Caco-2 (cell line): Measurements from ENCODE around the gene TOMM40. TPM values are rescaled to one million over a fixed set of nuclear protein-coding genes. Genes with fewer than 3 reads are reported as not detected.
A peak's percentile ranks its signal among the peaks of the same experiment; 100 is the strongest.

ENCODE experiments used
- Bru-seq: library from RNA; stranded (reverse); fragments of 400-500 nt; gene quantifications from one replicate; lab custom pipeline; 2021; lab: Mats Ljungman, UMichigan
- BruChase-seq, 2 experiments: library from RNA; stranded (reverse); fragments of 400-500 nt; gene quantifications; one replicate each; lab custom pipeline; 2021; lab: Mats Ljungman, UMichigan
- BruUV-seq: library from RNA; stranded (reverse); fragments of 400-500 nt; replicated peaks from 2 replicates; lab custom pipeline; 2021; lab: Mats Ljungman, UMichigan
- CTCF ChIA-PET: fragments of 300-600 bp; sonication (Branson Sonifier 250); formaldehyde crosslinking; loops from one replicate; lab custom pipeline; 2022; ENCODE audit warnings: antibody characterized with exemption; lab: Charles Lee
- POLR2A ChIA-PET: fragments of 300-600 bp; sonication (Branson Sonifier 250); formaldehyde crosslinking; loops from one replicate; lab custom pipeline; 2022; ENCODE audit warnings: antibody characterized with exemption; lab: Charles Lee
- DNase-seq, 2 experiments: peaks; one replicate each; pipeline versions ENCODE4 v3.0.0 to v3.0.0-alpha.2; 2020 to 2022
- H3K27me3 ChIP-seq: replicated peaks from 2 replicates; pipeline ENCODE4 v1.6.0; 2011; ENCODE audit warnings: low read length; ENCODE audit not compliant: control insufficient read depth, insufficient read depth
- H3K36me3 ChIP-seq: 2 replicates; pipeline ENCODE4 v1.5.1; 2011; ENCODE audit warnings: low read length; ENCODE audit not compliant: control insufficient read depth, insufficient read depth
- H3K4me1 ChIP-seq: fragments of 250-450 bp; sonication (Bioruptor Pico); 2 replicates; pipeline ENCODE4 v1.5.1; 2020; ENCODE audit warnings: mild to moderate bottlenecking
- H3K4me3 ChIP-seq: 2 replicates; pipeline ENCODE4 v1.5.1; 2011; ENCODE audit warnings: low read depth, mild to moderate bottlenecking, control low read depth, low read length
- H3K9me3 ChIP-seq: fragments of 250-450 bp; sonication (Bioruptor Pico); 2 replicates; pipeline ENCODE4 v1.5.1; 2020; ENCODE audit warnings: mild to moderate bottlenecking, moderate library complexity
- H3K27ac Mint-ChIP-seq: one replicate; pipeline ENCODE4 v1.8.0; 2022; ENCODE audit warnings: mixed read lengths; ENCODE audit not compliant: unreplicated experiment
- H3K27me3 Mint-ChIP-seq: one replicate; pipeline ENCODE4 v1.8.0; 2022; ENCODE audit warnings: mixed read lengths; ENCODE audit not compliant: insufficient read depth, unreplicated experiment
- H3K36me3 Mint-ChIP-seq: one replicate; pipeline ENCODE4 v1.8.0; 2022; ENCODE audit warnings: mild to moderate bottlenecking, mixed read lengths; ENCODE audit not compliant: insufficient read depth, unreplicated experiment
- H3K4me1 Mint-ChIP-seq: one replicate; pipeline ENCODE4 v1.8.0; 2022; ENCODE audit warnings: low read depth, mixed read lengths; ENCODE audit not compliant: unreplicated experiment
- H3K4me3 Mint-ChIP-seq: one replicate; pipeline ENCODE4 v1.8.0; 2022; ENCODE audit warnings: mild to moderate bottlenecking, moderate library complexity, mixed read lengths; ENCODE audit not compliant: unreplicated experiment
- H3K9me3 Mint-ChIP-seq: one replicate; pipeline ENCODE4 v1.8.0; 2022; ENCODE audit warnings: mixed read lengths; ENCODE audit not compliant: unreplicated experiment
- CTCF ChIP-seq, 2 experiments: fragments of 200-600 bp in 1 of 2; IDR thresholded peaks; 1 replicate in 1 of 2; 2 replicates in 1 of 2; pipeline versions ENCODE4 v1.5.1 to v1.8.0; 2011 to 2022; ENCODE audit warnings: antibody characterized with exemption in 1 of 2, control low read depth in 1 of 2, inconsistent platforms in 1 of 2, low read depth in 1 of 2, low read length in 1 of 2, mild to moderate bottlenecking in 1 of 2, moderate library complexity in 1 of 2; ENCODE audit not compliant: insufficient read depth in 1 of 2, severe bottlenecking in 1 of 2, unreplicated experiment in 1 of 2
- intact Hi-C: fragments of 100-400 bp; cut with micrococcal nuclease; formaldehyde crosslinking; loops from one replicate; pipeline ENCODE4 v1.10.0; 2022; ENCODE audit not compliant: unreplicated experiment
- long read RNA-seq: library from polyadenylated mRNA; stranded (forward); transcript quantifications from one replicate; pipeline ENCODE4 v2.0.0, GENCODE V29; 2022
- total RNA-seq: library from RNA; stranded (reverse); gene quantifications from 2 replicates; pipeline ENCODE4 v1.2.3, GENCODE V29; 2022

Gene TOMM40
- total RNA-seq (205 and 227 TPM in 2 replicates), Bru-seq, nascent RNA (percentile 85 among the genes with signal in this experiment), BruChase-seq, experiment 1, labeled RNA remaining after a 2-hour chase (percentile 89 among the genes with signal in this experiment), BruChase-seq, experiment 2, labeled RNA remaining after a 6-hour chase (percentile 95 among the genes with signal in this experiment)
- long read RNA-seq, transcript TOMM40-203 (9 exons, 1,725 nt) = minor isoform, 227 of 961 reads
- long read RNA-seq, transcript TOMM40-202 (10 exons, 1,709 nt) = major isoform, 538 of 961 reads
- long read RNA-seq, transcript TOMM40-201 (10 exons, 1,707 nt) = minor isoform, 112 of 961 reads
- long read RNA-seq, partial matches to known transcripts = 20 of 961 reads
- long read RNA-seq, other reads (novel, unspliced or antisense) = 63 of 961 reads

GRCh38 chr19:44891016-44891882 lies at the start of gene TOMM40:
Gene TOMM40 (plus strand): TSS chr19:44891254. CDS start chr19:44891416, 162 bp downstream.
- BruUV-seq = no TSS peak
- H3K27ac Mint-ChIP-seq = peak within 1 kb of the TSS; percentile 91
- H3K36me3 Mint-ChIP-seq = peaks cover 97% of the 10 kb centered on the region
- DNase-seq = peak in 1 of 2 experiments; percentile 99
- no peak for TF ChIP-seq CTCF (IDR thresholded peaks at IDR 0.05; ENCODE audit: insufficient read depth in 1 of 2, low read depth in 1 of 2, low read length in 1 of 2, severe bottlenecking in 1 of 2, unreplicated experiment in 1 of 2)
- H3K9me3 ChIP-seq = no peaks in the 10 kb centered on the region
- intact Hi-C loops = no loop called here
- peaks cover 9% of the 10 kb centered on the region for H3K4me1 ChIP-seq
- peaks cover 12% of the 10 kb centered on the region for H3K36me3 ChIP-seq
- H3K9me3 Mint-ChIP-seq = no peaks in the 10 kb centered on the region
- H3K4me3 Mint-ChIP-seq = peak within 1 kb of the TSS; percentile 79
- peaks cover 12% of the 10 kb centered on the region for H3K4me1 Mint-ChIP-seq
- H3K27me3 ChIP-seq = no peaks in the 10 kb centered on the region
- peak within 1 kb of the TSS; percentile 76 for H3K4me3 ChIP-seq
- H3K27me3 Mint-ChIP-seq = no peaks in the 10 kb centered on the region
- ChIA-PET CTCF (interaction anchor here (0.7 to 1.4 kb wide), 6 partner anchors 14 to 212 kb away, joined by 3 to 18 read pairs (median 4); partner anchors contain the start of genes APOE and NECTIN2), POLR2A (interaction anchor here (0.6 to 1.4 kb wide), 6 partner anchors 14 to 350 kb away, joined by 3 to 24 read pairs (median 5); partner anchors contain the start of genes APOE and NECTIN2)

GRCh38 chr19:44845286-44845611 lies 45.8 kb upstream of the TOMM40 start:
- no peaks in the 10 kb centered on the region for H3K9me3 ChIP-seq
- Mint-ChIP-seq H3K27ac (peak overlapping the region; percentile 98), H3K27me3 (no peaks in the 10 kb centered on the region), H3K4me1 (peaks cover 32% of the 10 kb centered on the region), H3K36me3 (peaks cover 36% of the 10 kb centered on the region), H3K9me3 (no peaks in the 10 kb centered on the region), H3K4me3 (peak overlapping the region; percentile 76)
- intact Hi-C loops = loop anchor here (1.0 to 10.0 kb wide), 5 partner anchors 61 to 150 kb away; partner anchors contain the start of genes CBLC and CEACAM16
- H3K4me3 ChIP-seq = peak overlapping the region; percentile 76
- H3K36me3 ChIP-seq = 0 out of 2 replicates have a peak, but pooled peaks cover 1% of the 10 kb centered on the region
- peaks cover 30% of the 10 kb centered on the region for H3K4me1 ChIP-seq
- CTCF ChIA-PET = interaction anchor here (0.6 to 1.4 kb wide), 18 partner anchors 13 to 274 kb away, joined by 3 to 53 read pairs (median 6); partner anchors contain the start of genes BCAM, CBLC and RELB
- no peak for DNase-seq
- POLR2A ChIA-PET = interaction anchor here (0.6 to 1.9 kb wide), 16 partner anchors 25 to 732 kb away, joined by 3 to 30 read pairs (median 6); partner anchors contain the start of genes BCAM, CBLC and ZNF225
- H3K27me3 ChIP-seq = no peaks in the 10 kb centered on the region
- TF ChIP-seq CTCF (IDR thresholded peaks at IDR 0.05; ENCODE audit: insufficient read depth in 1 of 2, low read depth in 1 of 2, low read length in 1 of 2, severe bottlenecking in 1 of 2, unreplicated experiment in 1 of 2) = no peak
- TSS peak; percentile 2 for BruUV-seq
